GM23248 (cell line): Measurements from ENCODE around the gene CLEC4G.

ENCODE experiments used
- EZH2 ChIP-seq: fragments of 200-600 bp; sonication (generic); IDR thresholded peaks from 2 replicates; pipeline ENCODE4 v1.6.1; 2018; ENCODE audit warnings: antibody characterized with exemption, mild to moderate bottlenecking; ENCODE audit not compliant: insufficient read depth, poor library complexity, severe bottlenecking
- EZH2phosphoT487 ChIP-seq: fragments of 200-600 bp; sonication (generic); IDR thresholded peaks from 2 replicates; pipeline ENCODE4 v1.6.1; 2018; ENCODE audit warnings: antibody characterized with exemption, moderate library complexity, mild to moderate bottlenecking, low read depth; ENCODE audit not compliant: insufficient read depth

- TF ChIP-seq EZH2 (no peak), EZH2phosphoT487 (no peak)
Observed at GRCh38 chr19:7689165-7689564, 42.7 kb downstream of the CLEC4G start.
